HG02943 (cell line): ENCODE results near the gene TMEM61.

Experiments used
- ATAC-seq: cut with Tn5 transposase; IDR thresholded peaks from one replicate; pipeline ENCODE4 v1.9.1; 2021; ENCODE audit warnings: mild to moderate bottlenecking, low read depth, moderate library complexity; ENCODE audit not compliant: unreplicated experiment

Gene TMEM61

GRCh38 chr1:55035904-55036303, 55.5 kb downstream of the TMEM61 start:
- ATAC-seq, result no peak

DNA sequence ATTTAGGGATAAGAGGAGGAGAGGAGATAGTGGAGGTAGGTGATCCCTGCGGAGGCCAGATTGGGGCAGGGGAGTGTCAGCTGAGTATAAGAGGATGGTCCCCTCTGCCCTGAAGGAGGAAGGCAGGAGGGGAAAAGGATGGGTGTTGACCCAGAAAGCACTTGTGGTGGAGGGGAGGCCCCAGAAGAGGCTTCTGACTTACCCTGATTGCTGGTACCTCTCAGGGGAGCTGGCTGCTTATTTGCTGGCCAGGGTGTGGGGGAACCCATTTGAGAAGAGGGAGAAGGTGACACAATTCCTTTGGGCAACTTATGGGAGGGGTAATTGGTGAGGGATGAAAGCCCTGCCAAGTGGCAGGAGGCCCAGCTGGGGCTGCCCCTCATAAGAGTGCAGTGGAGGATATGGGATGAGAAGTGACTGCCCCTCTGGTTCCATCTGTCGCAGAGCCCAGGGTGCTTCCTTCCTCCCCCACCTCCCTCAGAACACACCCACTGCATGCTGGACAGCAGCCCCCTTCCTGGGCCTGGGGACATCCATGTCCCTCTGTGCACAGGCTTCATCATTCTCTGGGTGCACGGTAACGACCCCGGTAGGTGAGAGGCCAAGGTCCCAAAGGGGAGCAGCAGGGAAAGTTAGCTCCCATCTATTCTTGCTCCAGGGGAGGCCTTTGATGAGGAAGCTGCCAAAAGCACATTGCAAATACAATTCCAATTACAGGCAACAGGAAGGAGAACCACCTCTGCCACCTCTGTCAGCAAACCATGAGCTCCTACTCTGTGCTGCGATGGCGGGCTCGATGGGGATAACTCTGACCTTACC, 57.5 kb downstream of the TMEM61 start:
- ATAC-seq, result no peak

DNA sequence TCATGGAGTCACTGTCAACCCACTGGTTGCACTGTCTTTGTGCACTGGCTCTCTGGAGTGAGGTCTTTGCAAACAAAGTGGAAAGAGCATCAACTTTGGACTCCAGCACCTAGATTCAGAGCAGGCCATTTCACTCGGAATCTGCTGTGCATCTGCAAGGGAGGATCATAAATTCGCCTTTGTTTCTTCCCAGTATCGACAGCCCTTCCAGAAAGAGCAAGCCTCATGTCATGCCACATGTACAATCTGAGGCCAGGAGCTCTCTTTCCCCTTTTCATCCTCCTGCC, 58.1 kb downstream of the TMEM61 start:
- no peak for ATAC-seq

- no peak for ATAC-seq
These were observed 58.5 kb downstream of the TMEM61 start for GRCh38 chr1:55038974-55039341.

- no peak for ATAC-seq
These were observed 59.1 kb downstream of the TMEM61 start, which contains the start of gene PCSK9 for GRCh38 chr1:55039342-55040082. Gene PCSK9 (plus strand): TSS chr1:55039548. CDS start chr1:55039838, 290 bp downstream.

- ATAC-seq, result no peak
These were observed 59.9 kb downstream of the TMEM61 start for GRCh38 chr1:55040083-55040932.

- ATAC-seq, result no peak
These were observed 60.6 kb downstream of the TMEM61 start for GRCh38 chr1:55040933-55041494.

GRCh38 chr1:55041613-55042012, 61.2 kb downstream of the TMEM61 start:
- ATAC-seq, result no peak
